GM12878 (cell line): ENCODE measurements around the gene RGS19. TPM values are rescaled to one million over a fixed set of nuclear protein-coding genes. Genes with fewer than 3 reads are reported as not detected.

Experiments
- ATAC-seq: fragments of 200-7000 bp; cut with Tn5 transposase; 3 replicates; pipeline ENCODE4 v1.9.1; 2020; ENCODE audit warnings: mild to moderate bottlenecking, moderate library complexity
- BruUV-seq: library from RNA; stranded (reverse); fragments of 400-500 nt; replicated peaks from 2 replicates; lab custom pipeline; 2021; lab: Mats Ljungman, UMichigan
- CTCF ChIA-PET: fragments of 300-600 bp; sonication (Branson Sonifier 250); formaldehyde crosslinking; extraction: SDS; loops from one replicate; lab custom pipeline; 2021; ENCODE audit warnings: inconsistent platforms; lab: Yijun Ruan, JAX
- POLR2A ChIA-PET: fragments of 350-600 bp; formaldehyde crosslinking; extraction: SDS; loops from one replicate; lab custom pipeline; 2021; ENCODE audit warnings: inconsistent platforms; lab: Charles Lee
- RAD21 ChIA-PET: fragments of 300-600 bp; sonication (Branson Sonifier 250); formaldehyde crosslinking; loops from one replicate; lab custom pipeline; 2023; ENCODE audit warnings: antibody characterized with exemption; ENCODE audit not compliant: unreplicated experiment; lab: Charles Lee
- SMC1A ChIA-PET: fragments of 300-600 bp; sonication (Branson Sonifier 250); formaldehyde crosslinking; loops from one replicate; lab custom pipeline; 2023; ENCODE audit not compliant: unreplicated experiment, uncharacterized antibody; lab: Charles Lee
- DNase-seq: peaks from one replicate; pipeline ENCODE4 v3.0.0-alpha.2; 2011; ENCODE audit warnings: low read depth, low spot score
- FAIRE-seq: peaks from 3 replicates; lab custom pipeline; 2011; peaks lifted over from hg19 to GRCh38; lab: Jason Lieb, UNC
- H2AFZ ChIP-seq: 2 replicates; pipeline ENCODE4 v1.6.0; 2011; ENCODE audit warnings: low read depth, low read length, control low read depth; ENCODE audit not compliant: control insufficient read depth
- H3K27ac ChIP-seq: 2 replicates; pipeline ENCODE4 v1.5.1; 2011; ENCODE audit warnings: control low read depth; ENCODE audit not compliant: control insufficient read depth, insufficient read depth
- H3K27me3 ChIP-seq, 2 experiments: replicated peaks in 1 of 2; 2 replicates each; pipeline versions ENCODE4 v1.6.0 to v1.6.1; 2011; ENCODE audit warnings: low read length in 1 of 2; ENCODE audit not compliant: control insufficient read depth in 2 of 2, insufficient read depth in 2 of 2
- H3K36me3 ChIP-seq, 2 experiments: 2 replicates each; pipeline ENCODE4 v1.5.1; 2011; ENCODE audit warnings: low read length in 1 of 2; ENCODE audit not compliant: control insufficient read depth in 2 of 2, insufficient read depth in 2 of 2
- H3K4me1 ChIP-seq: 2 replicates; pipeline ENCODE4 v1.6.1; 2011; ENCODE audit warnings: mild to moderate bottlenecking, low read length, moderate library complexity, mixed read lengths; ENCODE audit not compliant: control insufficient read depth, insufficient read depth
- H3K4me2 ChIP-seq: 2 replicates; pipeline ENCODE4 v1.6.0; 2011; ENCODE audit warnings: control low read depth; ENCODE audit not compliant: control insufficient read depth, insufficient read depth
- H3K4me3 ChIP-seq: fragments of 200-600 bp; sonication (generic); 2 replicates; pipeline ENCODE4 v1.5.1; 2016
- H3K79me2 ChIP-seq: 2 replicates; pipeline ENCODE4 v1.6.0; 2011; ENCODE audit warnings: low read length; ENCODE audit not compliant: control insufficient read depth, insufficient read depth
- H3K9ac ChIP-seq: 2 replicates; pipeline ENCODE4 v1.8.0; 2011; ENCODE audit warnings: low read length, control low read depth, mixed read lengths; ENCODE audit not compliant: control insufficient read depth, insufficient read depth
- H3K9me3 ChIP-seq: replicated peaks from 3 replicates; pipeline ENCODE4 v1.5.1; 2011; ENCODE audit warnings: mild to moderate bottlenecking, low read length; ENCODE audit not compliant: control insufficient read depth, insufficient read depth
- H4K20me1 ChIP-seq: 2 replicates; pipeline ENCODE4 v1.6.0; 2011; ENCODE audit not compliant: control insufficient read depth, insufficient read depth
- BCL11A ChIP-seq: IDR thresholded peaks from 2 replicates; pipeline ENCODE4 v1.6.1; 2011; ENCODE audit warnings: low read depth, low read length
- EED ChIP-seq: sonication (generic); IDR thresholded peaks from 2 replicates; pipeline ENCODE4 v1.6.1; 2016; ENCODE audit warnings: antibody characterized with exemption, low read depth
- EGR1 ChIP-seq, 2 experiments: IDR thresholded peaks; 1 replicate in 1 of 2; 2 replicates in 1 of 2; pipeline ENCODE4 v1.6.1; 2011 to 2012; ENCODE audit warnings: low read depth in 2 of 2, low read length in 2 of 2, borderline replicate concordance in 1 of 2, mild to moderate bottlenecking in 1 of 2, moderate library complexity in 1 of 2
- HDAC6 ChIP-seq: fragments of 200-600 bp; sonication (generic); IDR thresholded peaks from one replicate; pipeline ENCODE4 v1.8.0; 2017; ENCODE audit warnings: antibody characterized with exemption; ENCODE audit not compliant: unreplicated experiment
- HDGF ChIP-seq: fragments of 450-650 bp; IDR thresholded peaks from 2 replicates; pipeline ENCODE4 v1.6.1; 2016; ENCODE audit warnings: antibody characterized with exemption
- NKRF ChIP-seq: fragments of 450-650 bp; conservative IDR thresholded peaks from 2 replicates; pipeline ENCODE4 v1.6.1; 2017; ENCODE audit warnings: mild to moderate bottlenecking, moderate library complexity
- POLR2AphosphoS5 ChIP-seq: IDR thresholded peaks from 2 replicates; pipeline ENCODE4 v1.6.1; 2011; ENCODE audit warnings: mild to moderate bottlenecking, low read length, inconsistent platforms
- SMARCA5 ChIP-seq: fragments of 450-650 bp; IDR thresholded peaks from 2 replicates; pipeline ENCODE4 v1.6.1; 2017; ENCODE audit warnings: mild to moderate bottlenecking
- SUPT20H ChIP-seq: IDR thresholded peaks from 2 replicates; pipeline ENCODE4 v1.6.1; 2011; ENCODE audit warnings: low read depth, mild to moderate bottlenecking, low read length, moderate library complexity, borderline replicate concordance; ENCODE audit not compliant: control insufficient read depth
- WGBS: methylation state at CpG from one replicate; pipeline ENCODE4 v1.1.6; 2016; ENCODE audit warnings: low lambda C conversion rate; ENCODE audit not compliant: insufficient replicate concordance, insufficient coverage; ENCODE audit errors: missing lambda C conversion rate; 5-methylcytosine and 5-hydroxymethylcytosine counted together
- in situ Hi-C: fragments of 300-500 bp; cut with MboI; formaldehyde crosslinking; loops from 9 replicates; pipeline ENCODE4 v1.14.3; 2018; ENCODE audit warnings: mixed read lengths
- intact Hi-C: fragments of 100-400 bp; cut with micrococcal nuclease; formaldehyde crosslinking; loops from one replicate; pipeline ENCODE4 v1.14.2; 2022; ENCODE audit not compliant: unreplicated experiment
- polyA plus RNA-seq, 11 experiments: library from polyadenylated mRNA; depleted of rRNA in 4 of 11; unstranded in 6 of 11; stranded (reverse) in 5 of 11; fragments of >200 nt; fragmentation: Nextera tagmentation in 4 of 11; fragmentation: Illumina TruSeq in 1 of 11; extraction: Ambion mirVana in 4 of 11; extraction: Trizol in 1 of 11; gene quantifications; 1 replicate in 1 of 11; 2 replicates in 10 of 11; pipeline versions ENCODE4 v1.2.1 to v1.2.3, GENCODE V29; 2011 to 2016; ENCODE audit warnings: inconsistent platforms in 2 of 11, missing spikeins in 2 of 11, low read depth in 1 of 11
- total RNA-seq, 4 experiments: library from RNA; depleted of rRNA in 3 of 4; stranded (reverse); fragments of >200 nt in 3 of 4; fragmentation: Illumina TruSeq in 1 of 4; extraction: Trizol in 1 of 4; gene quantifications; 2 replicates each; pipeline versions ENCODE4 v1.2.1 to v1.2.3, GENCODE V29; 2013 to 2021
- TF ChIP-seq, protein P1 (sequence below): fragments of 450-650 bp; IDR thresholded peaks from 2 replicates; pipeline ENCODE4 v1.6.1; 2017; ENCODE audit warnings: borderline replicate concordance
- TF ChIP-seq, protein P2 (sequence below): fragments of 450-650 bp; formaldehyde crosslinking; IDR thresholded peaks from 2 replicates; pipeline ENCODE4 v1.4.0; 2022; ENCODE audit warnings: mild to moderate bottlenecking, moderate library complexity

RGS19 gene
- total and polyA plus RNA-seq, 10 of the 15 experiments (the other 5 are each of a cell fraction or from before 2014, with no cell fraction given), result 0.82 to 62.4 (median 39.8) TPM

DNA sequence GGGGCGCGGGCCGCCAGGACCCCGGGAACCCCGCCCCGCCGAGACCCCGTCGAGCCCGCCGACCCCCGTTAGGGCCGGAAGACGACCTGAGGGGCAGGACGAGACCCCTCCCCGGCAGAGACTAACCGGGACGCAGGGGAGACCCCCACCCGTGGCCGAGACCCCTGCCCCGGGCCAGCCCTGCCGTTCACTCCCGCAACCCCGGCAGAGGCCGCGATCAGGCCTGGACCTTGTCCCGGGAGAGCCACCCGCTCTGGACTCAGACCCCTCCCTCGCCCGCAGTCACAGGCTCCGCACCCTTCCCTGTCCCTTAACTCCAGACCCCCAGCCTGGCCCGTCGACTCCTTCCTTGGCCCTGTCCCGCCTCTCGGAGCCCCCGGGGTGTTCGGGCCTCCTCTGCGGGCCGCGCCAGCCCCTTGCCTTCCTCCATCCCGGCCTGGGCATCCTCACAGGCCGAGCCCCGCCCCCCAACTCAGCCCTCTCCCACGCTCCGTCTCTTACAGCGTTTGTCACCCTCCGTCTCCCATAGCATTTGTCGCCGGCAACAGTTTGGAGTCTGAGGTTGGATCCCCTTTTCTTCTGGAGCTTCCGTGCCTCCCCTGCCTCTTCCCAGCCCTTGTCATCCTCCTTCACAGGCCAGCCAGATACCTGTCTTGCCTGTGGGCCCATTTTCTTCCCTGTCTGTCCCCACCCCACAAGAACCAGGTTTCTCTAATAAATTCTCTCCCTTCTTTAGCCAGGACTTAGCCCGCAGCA, 15.8 kb downstream of the RGS19 start:
- FAIRE-seq (no peak), DNase-seq (no peak), ATAC-seq (no peak)
- ChIA-PET POLR2A (interaction anchor here (0.5 to 3.0 kb wide), 5 partner anchors 10 to 535 kb away, joined by 3 to 11 read pairs (median 6); partner anchors contain the start of genes OPRL1 and RGS19), CTCF (interaction anchor here (1.0 to 1.4 kb wide), 5 partner anchors 15 to 83 kb away, joined by 3 to 7 read pairs (median 5); partner anchors contain the start of gene PRPF6), RAD21 (interaction anchor here (1.0 to 2.3 kb wide), 7 partner anchors 16 to 198 kb away, joined by 3 to 8 read pairs (median 5); partner anchors contain the start of genes OPRL1, RGS19, TPD52L2 and UCKL1), SMC1A (interaction anchor here (1.1 to 2.1 kb wide), 4 partner anchors 9 to 56 kb away, joined by 3 to 8 read pairs (median 6); partner anchors contain the start of gene RGS19)
- Histone ChIP-seq H3K9me3 (no peaks in the 10 kb centered on the region), H2AFZ (peak overlapping the region; percentile 65; the same call in 1 of the 2 replicates), H3K4me2 (peak overlapping the region; percentile 85), H3K4me3 (peak overlapping the region; percentile 74), H4K20me1 (no peaks in the 10 kb centered on the region), H3K4me1 (peaks cover 33% of the 10 kb centered on the region), H3K79me2 (no peaks in the 10 kb centered on the region), H3K27ac (peak overlapping the region; percentile 48), H3K27me3 (no peaks in the 10 kb centered on the region), H3K9ac (peak overlapping the region; percentile 82), H3K36me3 (no peaks in the 10 kb centered on the region)
- BruUV-seq, result TSS peak; percentile 74
- intact Hi-C loops (loop anchor here (2.0 kb wide), 1 partner anchor 15 kb away; the partner anchor contains the start of gene RGS19), in situ Hi-C loops (no loop called here)
- TF ChIP-seq POLR2AphosphoS5, result no peak
- 0 out of 3 replicates have a peak, but pooled peaks of 1 of the 2 experiments have one; percentile 2 for TF ChIP-seq EGR1 (IDR thresholded peaks at IDR 0.05; ENCODE audit: borderline replicate concordance in 1 of 2, low read depth in 2 of 2, low read length in 2 of 2)
- TF ChIP-seq, protein P1, sequence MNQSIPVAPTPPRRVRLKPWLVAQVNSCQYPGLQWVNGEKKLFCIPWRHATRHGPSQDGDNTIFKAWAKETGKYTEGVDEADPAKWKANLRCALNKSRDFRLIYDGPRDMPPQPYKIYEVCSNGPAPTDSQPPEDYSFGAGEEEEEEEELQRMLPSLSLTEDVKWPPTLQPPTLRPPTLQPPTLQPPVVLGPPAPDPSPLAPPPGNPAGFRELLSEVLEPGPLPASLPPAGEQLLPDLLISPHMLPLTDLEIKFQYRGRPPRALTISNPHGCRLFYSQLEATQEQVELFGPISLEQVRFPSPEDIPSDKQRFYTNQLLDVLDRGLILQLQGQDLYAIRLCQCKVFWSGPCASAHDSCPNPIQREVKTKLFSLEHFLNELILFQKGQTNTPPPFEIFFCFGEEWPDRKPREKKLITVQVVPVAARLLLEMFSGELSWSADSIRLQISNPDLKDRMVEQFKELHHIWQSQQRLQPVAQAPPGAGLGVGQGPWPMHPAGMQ, result no peak
- TF ChIP-seq HDGF, result 0 out of 2 replicates have a peak, but pooled peaks have one; percentile 73
- TF ChIP-seq EED, result 0 out of 2 replicates have a peak, but pooled peaks have one; percentile 5
- no peak for TF ChIP-seq SUPT20H
- 0 out of 2 replicates have a peak, but pooled peaks have one; percentile 6 for TF ChIP-seq BCL11A
- TF ChIP-seq, protein P2, sequence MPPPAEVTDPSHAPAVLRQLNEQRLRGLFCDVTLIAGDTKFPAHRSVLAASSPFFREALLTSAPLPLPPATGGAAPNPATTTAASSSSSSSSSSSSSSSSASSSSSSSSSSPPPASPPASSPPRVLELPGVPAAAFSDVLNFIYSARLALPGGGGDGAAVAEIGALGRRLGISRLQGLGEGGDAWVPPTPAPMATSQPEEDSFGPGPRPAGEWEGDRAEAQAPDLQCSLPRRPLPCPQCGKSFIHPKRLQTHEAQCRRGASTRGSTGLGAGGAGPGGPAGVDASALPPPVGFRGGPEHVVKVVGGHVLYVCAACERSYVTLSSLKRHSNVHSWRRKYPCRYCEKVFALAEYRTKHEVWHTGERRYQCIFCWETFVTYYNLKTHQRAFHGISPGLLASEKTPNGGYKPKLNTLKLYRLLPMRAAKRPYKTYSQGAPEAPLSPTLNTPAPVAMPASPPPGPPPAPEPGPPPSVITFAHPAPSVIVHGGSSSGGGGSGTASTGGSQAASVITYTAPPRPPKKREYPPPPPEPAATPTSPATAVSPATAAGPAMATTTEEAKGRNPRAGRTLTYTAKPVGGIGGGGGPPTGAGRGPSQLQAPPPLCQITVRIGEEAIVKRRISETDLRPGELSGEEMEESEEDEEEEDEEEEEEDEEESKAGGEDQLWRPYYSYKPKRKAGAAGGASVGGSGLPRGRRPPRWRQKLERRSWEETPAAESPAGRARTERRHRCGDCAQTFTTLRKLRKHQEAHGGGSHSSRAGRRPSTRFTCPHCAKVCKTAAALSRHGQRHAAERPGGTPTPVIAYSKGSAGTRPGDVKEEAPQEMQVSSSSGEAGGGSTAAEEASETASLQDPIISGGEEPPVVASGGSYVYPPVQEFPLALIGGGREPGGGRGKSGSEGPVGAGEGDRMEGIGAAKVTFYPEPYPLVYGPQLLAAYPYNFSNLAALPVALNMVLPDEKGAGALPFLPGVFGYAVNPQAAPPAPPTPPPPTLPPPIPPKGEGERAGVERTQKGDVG, result no peak
- 0 out of 2 replicates have a peak, but pooled peaks have one; percentile 11 for TF ChIP-seq NKRF
- TF ChIP-seq HDAC6, result no peak
- TF ChIP-seq SMARCA5, result no peak
- WGBS, result 4% methylated on average over 51 of the region's 51 CpGs
